Activated naive CD4-positive, alpha-beta T cell treated with anti-CD3 and anti-CD28 coated beads, Interleukin-2, amount 10 ng/mL, durations not matched to agents 7 days and 5 days (primary cell): ENCODE results near the gene EEFSEC.

ENCODE experiments used
- CTCF ChIA-PET: fragments of 350-600 bp; sonication (Branson Sonifier 250); formaldehyde crosslinking; loops from one replicate; lab custom pipeline; 2021; ENCODE audit warnings: antibody characterized with exemption; lab: Charles Lee
- DNase-seq: peaks from one replicate; pipeline ENCODE4 v3.0.0-alpha.2; 2020
- H3K27ac Mint-ChIP-seq: one replicate; pipeline ENCODE4 v1.8.0; 2021; ENCODE audit warnings: mild to moderate bottlenecking, moderate library complexity, mixed read lengths
- H3K27me3 Mint-ChIP-seq: one replicate; pipeline ENCODE4 v1.8.0; 2021; ENCODE audit warnings: mild to moderate bottlenecking, mixed read lengths
- H3K36me3 Mint-ChIP-seq: one replicate; pipeline ENCODE4 v1.8.0; 2021; ENCODE audit warnings: mixed read lengths
- H3K4me1 Mint-ChIP-seq: one replicate; pipeline ENCODE4 v1.8.0; 2021; ENCODE audit warnings: mixed read lengths
- H3K4me3 Mint-ChIP-seq: one replicate; pipeline ENCODE4 v1.8.0; 2021; ENCODE audit warnings: mild to moderate bottlenecking, moderate library complexity, mixed read lengths
- H3K9me3 Mint-ChIP-seq: one replicate; pipeline ENCODE4 v1.8.0; 2021; ENCODE audit warnings: mixed read lengths

The EEFSEC gene

GRCh38 chr3:128335621-128336296 is 182.5 kb downstream of the EEFSEC start:
- no peaks in the 10 kb centered on the region for H3K9me3 Mint-ChIP-seq
- no peaks in the 10 kb centered on the region for H3K36me3 Mint-ChIP-seq
- no peak for DNase-seq
- CTCF ChIA-PET, result no interaction called here
- H3K4me1 Mint-ChIP-seq, result no peaks in the 10 kb centered on the region
- H3K27ac Mint-ChIP-seq, result no peak overlapping the region
- no peaks in the 10 kb centered on the region for H3K27me3 Mint-ChIP-seq
- no peak overlapping the region for H3K4me3 Mint-ChIP-seq

GRCh38 chr3:128336337-128337156 is 183.3 kb downstream of the EEFSEC start:
- H3K36me3 Mint-ChIP-seq, result no peaks in the 10 kb centered on the region
- H3K4me1 Mint-ChIP-seq, result no peaks in the 10 kb centered on the region
- H3K4me3 Mint-ChIP-seq, result no peak overlapping the region
- no peak overlapping the region for H3K27ac Mint-ChIP-seq
- no peaks in the 10 kb centered on the region for H3K27me3 Mint-ChIP-seq
- H3K9me3 Mint-ChIP-seq, result no peaks in the 10 kb centered on the region
- CTCF ChIA-PET, result no interaction called here
- DNase-seq, result no peak

- Mint-ChIP-seq H3K4me3 (no peak overlapping the region), H3K27ac (no peak overlapping the region), H3K9me3 (no peaks in the 10 kb centered on the region), H3K4me1 (no peaks in the 10 kb centered on the region), H3K27me3 (no peaks in the 10 kb centered on the region), H3K36me3 (no peaks in the 10 kb centered on the region)
- CTCF ChIA-PET, result no interaction called here
- DNase-seq, result no peak
Observed at GRCh38 chr3:128337305-128337704, 184.0 kb downstream of the EEFSEC start.

DNA sequence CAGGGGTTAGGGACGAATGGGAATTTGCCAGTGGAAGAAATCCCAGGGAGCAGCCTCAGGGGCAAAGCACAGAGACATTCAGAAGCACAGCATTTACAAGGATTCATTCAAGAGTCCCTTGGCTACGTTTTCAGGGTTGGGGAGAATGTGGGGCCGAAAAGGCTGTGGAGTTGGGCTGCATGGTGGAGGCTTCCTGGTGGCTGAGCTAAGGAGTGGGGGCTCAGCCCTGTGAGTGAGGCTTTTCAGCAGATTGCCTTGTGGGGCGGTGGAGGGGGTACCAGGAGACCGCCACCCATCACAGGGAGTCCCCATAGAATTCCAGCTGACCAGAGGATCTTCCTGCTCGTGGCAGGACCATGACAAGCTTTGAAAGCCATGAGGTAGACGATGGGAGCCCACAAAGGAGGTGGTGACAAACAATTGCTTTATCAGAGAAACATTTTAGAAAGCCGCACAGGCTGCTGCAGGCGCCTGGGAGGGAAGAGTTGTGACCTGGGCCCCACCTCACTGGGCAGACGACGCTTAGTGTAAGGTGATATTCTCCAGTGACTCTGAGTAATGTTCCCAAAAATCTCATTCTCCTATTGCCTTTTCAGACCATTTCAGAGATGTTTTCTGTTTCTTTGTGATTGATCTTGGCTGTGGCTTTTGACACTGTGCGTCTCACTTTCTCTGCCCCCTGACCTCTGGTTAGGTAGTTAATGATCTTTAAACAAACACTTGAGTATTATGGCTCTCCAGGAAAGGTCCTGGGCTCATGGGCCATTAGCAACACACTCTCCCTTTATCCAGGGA is 185.5 kb downstream of the EEFSEC start:
- CTCF ChIA-PET, result no interaction called here
- Mint-ChIP-seq H3K36me3 (no peaks in the 10 kb centered on the region), H3K4me1 (no peaks in the 10 kb centered on the region), H3K27me3 (no peaks in the 10 kb centered on the region), H3K4me3 (no peak overlapping the region), H3K27ac (no peak overlapping the region), H3K9me3 (no peaks in the 10 kb centered on the region)
- peak; percentile 9 for DNase-seq

- DNase-seq, result no peak
- no peak overlapping the region for H3K27ac Mint-ChIP-seq
- H3K27me3 Mint-ChIP-seq, result no peaks in the 10 kb centered on the region
- CTCF ChIA-PET, result no interaction called here
- no peak overlapping the region for H3K4me3 Mint-ChIP-seq
- H3K9me3 Mint-ChIP-seq, result no peaks in the 10 kb centered on the region
- no peaks in the 10 kb centered on the region for H3K4me1 Mint-ChIP-seq
- H3K36me3 Mint-ChIP-seq, result no peaks in the 10 kb centered on the region
Observed at GRCh38 chr3:128339491-128340012, 186.3 kb downstream of the EEFSEC start.

- no peaks in the 10 kb centered on the region for H3K4me1 Mint-ChIP-seq
- DNase-seq, result no peak
- no peaks in the 10 kb centered on the region for H3K36me3 Mint-ChIP-seq
- H3K27me3 Mint-ChIP-seq, result no peaks in the 10 kb centered on the region
- H3K9me3 Mint-ChIP-seq, result no peaks in the 10 kb centered on the region
- H3K4me3 Mint-ChIP-seq, result no peak overlapping the region
- CTCF ChIA-PET, result no interaction called here
- H3K27ac Mint-ChIP-seq, result no peak overlapping the region
Observed at GRCh38 chr3:128340198-128340903, 187.1 kb downstream of the EEFSEC start.

GRCh38 chr3:128340904-128341555 is 187.7 kb downstream of the EEFSEC start:
- H3K27ac Mint-ChIP-seq, result no peak overlapping the region
- no peaks in the 10 kb centered on the region for H3K36me3 Mint-ChIP-seq
- DNase-seq, result no peak
- no peaks in the 10 kb centered on the region for H3K9me3 Mint-ChIP-seq
- CTCF ChIA-PET, result no interaction called here
- H3K27me3 Mint-ChIP-seq, result no peaks in the 10 kb centered on the region
- H3K4me3 Mint-ChIP-seq, result no peak overlapping the region
- H3K4me1 Mint-ChIP-seq, result no peaks in the 10 kb centered on the region

GRCh38 chr3:128341659-128342395 is 188.5 kb downstream of the EEFSEC start:
- CTCF ChIA-PET, result no interaction called here
- no peak for DNase-seq
- H3K4me3 Mint-ChIP-seq, result no peak overlapping the region
- H3K9me3 Mint-ChIP-seq, result no peaks in the 10 kb centered on the region
- H3K4me1 Mint-ChIP-seq, result no peaks in the 10 kb centered on the region
- H3K36me3 Mint-ChIP-seq, result no peaks in the 10 kb centered on the region
- no peak overlapping the region for H3K27ac Mint-ChIP-seq
- H3K27me3 Mint-ChIP-seq, result no peaks in the 10 kb centered on the region

GRCh38 chr3:128342701-128343180 is 189.5 kb downstream of the EEFSEC start:
- CTCF ChIA-PET, result no interaction called here
- no peak for DNase-seq
- Mint-ChIP-seq H3K4me3 (no peak overlapping the region), H3K27ac (no peak overlapping the region), H3K27me3 (no peaks in the 10 kb centered on the region), H3K9me3 (no peaks in the 10 kb centered on the region), H3K4me1 (no peaks in the 10 kb centered on the region), H3K36me3 (no peaks in the 10 kb centered on the region)

GRCh38 chr3:128343287-128344051 is 190.2 kb downstream of the EEFSEC start:
- Mint-ChIP-seq H3K4me1 (no peaks in the 10 kb centered on the region), H3K27ac (no peak overlapping the region), H3K36me3 (no peaks in the 10 kb centered on the region), H3K4me3 (no peak overlapping the region), H3K9me3 (no peaks in the 10 kb centered on the region), H3K27me3 (no peaks in the 10 kb centered on the region)
- DNase-seq, result no peak
- CTCF ChIA-PET, result no interaction called here

DNA sequence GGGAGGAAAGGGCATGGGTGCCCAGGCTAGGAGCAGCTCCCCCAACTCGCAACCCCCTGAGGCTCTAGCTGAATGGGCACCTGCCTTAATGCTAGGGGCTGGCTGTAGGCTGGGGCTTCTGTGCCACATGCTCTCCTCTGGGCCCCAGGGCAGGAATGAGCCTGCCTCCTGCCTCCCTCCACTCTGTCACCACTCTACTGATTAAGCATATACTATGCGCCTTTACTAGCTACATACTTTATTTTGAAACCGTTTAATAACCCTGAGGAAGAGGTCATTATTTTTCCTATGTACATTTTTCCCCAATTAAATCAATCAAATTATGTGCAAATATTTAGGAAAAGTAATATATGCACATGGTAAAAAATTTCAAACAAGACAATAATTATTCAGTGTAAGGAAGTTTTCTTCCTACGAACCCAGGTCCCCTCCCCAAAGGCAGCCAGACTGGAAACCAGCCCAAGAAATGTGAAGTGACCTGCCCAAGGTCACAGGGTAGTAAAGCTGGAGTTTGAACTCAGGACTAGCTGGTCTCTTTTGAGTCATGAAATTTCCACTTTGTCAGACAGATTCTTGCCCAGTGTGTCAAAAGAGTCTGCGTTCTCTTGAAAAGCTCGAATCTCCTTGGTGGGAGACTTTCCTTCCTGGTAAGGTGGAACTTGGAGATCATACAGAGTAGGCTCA is 190.9 kb downstream of the EEFSEC start:
- no peak for DNase-seq
- CTCF ChIA-PET, result no interaction called here
- Mint-ChIP-seq H3K27ac (no peak overlapping the region), H3K9me3 (no peaks in the 10 kb centered on the region), H3K4me3 (no peak overlapping the region), H3K27me3 (no peaks in the 10 kb centered on the region), H3K36me3 (no peaks in the 10 kb centered on the region), H3K4me1 (no peaks in the 10 kb centered on the region)

DNA sequence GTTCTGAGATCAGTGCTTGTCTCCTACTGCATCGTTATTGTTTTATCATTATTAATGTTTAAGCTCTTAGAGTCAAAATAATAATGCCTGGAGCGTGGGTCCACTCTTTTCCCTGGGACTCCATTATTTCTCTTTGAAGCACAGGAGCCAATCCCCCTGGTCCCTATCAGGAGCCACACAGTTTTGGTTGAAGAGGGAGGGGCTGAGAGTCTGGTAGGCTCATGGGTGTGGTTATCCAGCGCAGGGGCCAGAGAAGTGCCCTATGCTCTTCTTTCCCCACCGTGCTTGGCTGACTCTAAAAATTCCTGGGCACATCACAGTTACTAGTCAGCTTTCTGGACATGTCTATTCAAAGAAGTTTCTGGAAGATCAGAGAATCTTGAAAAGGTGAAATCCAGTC is 191.9 kb downstream of the EEFSEC start:
- DNase-seq, result no peak
- CTCF ChIA-PET, result no interaction called here
- H3K4me3 Mint-ChIP-seq, result no peak overlapping the region
- H3K9me3 Mint-ChIP-seq, result no peaks in the 10 kb centered on the region
- H3K36me3 Mint-ChIP-seq, result no peaks in the 10 kb centered on the region
- H3K27ac Mint-ChIP-seq, result no peak overlapping the region
- no peaks in the 10 kb centered on the region for H3K27me3 Mint-ChIP-seq
- H3K4me1 Mint-ChIP-seq, result no peaks in the 10 kb centered on the region
